ENCODE data around the gene RBL1.
"Not testable (repeated sequence)": the region's sequence is repeated elsewhere in the genome, so short reads cannot be mapped to it uniquely, and the experiment has no call there.

Gene RBL1

GRCh38 chr20:37069563-37069962 is 26.2 kb downstream of the RBL1 start:
- H3K9me3 Mint-ChIP-seq; DNase-seq (ENCODE audit: low spot score in 2 of 2); H3K27ac Mint-ChIP-seq (ENCODE audit: low read depth); H3K27me3 Mint-ChIP-seq; H3K4me3 Mint-ChIP-seq; ATAC-seq (replicated peaks; ENCODE audit: extremely low read depth, poor library complexity, severe bottlenecking): not testable (repeated sequence)
- peaks cover 15% of the 10 kb centered on the region for H3K4me1 Mint-ChIP-seq
- peaks cover 24% of the 10 kb centered on the region for H3K36me3 Mint-ChIP-seq (ENCODE audit: insufficient read depth)

DNA sequence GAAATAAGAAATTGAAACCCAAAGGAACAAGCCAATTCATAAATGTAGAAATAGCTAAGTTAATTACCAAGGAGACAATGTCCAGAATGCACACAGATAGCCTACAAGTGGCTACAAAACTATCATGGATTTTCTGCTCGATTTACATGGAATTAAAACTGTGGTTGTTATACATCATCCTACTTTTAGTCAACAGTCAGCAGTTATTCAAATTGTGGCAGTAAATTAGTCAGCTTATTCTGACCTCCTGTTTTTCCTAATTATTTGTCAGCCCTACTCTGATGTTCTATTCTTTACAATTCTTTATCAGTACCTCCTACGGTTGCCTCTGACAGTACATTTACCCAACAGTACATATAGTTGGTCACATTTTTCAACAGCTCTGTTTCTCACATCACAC is 29.6 kb downstream of the RBL1 start:
- H3K9me3 Mint-ChIP-seq, result no peaks in the 10 kb centered on the region
- peaks cover 4% of the 10 kb centered on the region for H3K4me1 Mint-ChIP-seq
- no peak overlapping the region for H3K4me3 Mint-ChIP-seq
- no peak for DNase-seq (ENCODE audit: low spot score in 2 of 2)
- H3K27ac Mint-ChIP-seq (ENCODE audit: low read depth), result no peak overlapping the region
- ATAC-seq (replicated peaks; ENCODE audit: extremely low read depth, poor library complexity, severe bottlenecking), result no peak
- no peaks in the 10 kb centered on the region for H3K27me3 Mint-ChIP-seq
- H3K36me3 Mint-ChIP-seq (ENCODE audit: insufficient read depth), result peaks cover 37% of the 10 kb centered on the region

GRCh38 chr20:37055276-37055675 is 40.5 kb downstream of the RBL1 start:
- H3K36me3 Mint-ChIP-seq (ENCODE audit: insufficient read depth), result peaks cover 68% of the 10 kb centered on the region

DNA sequence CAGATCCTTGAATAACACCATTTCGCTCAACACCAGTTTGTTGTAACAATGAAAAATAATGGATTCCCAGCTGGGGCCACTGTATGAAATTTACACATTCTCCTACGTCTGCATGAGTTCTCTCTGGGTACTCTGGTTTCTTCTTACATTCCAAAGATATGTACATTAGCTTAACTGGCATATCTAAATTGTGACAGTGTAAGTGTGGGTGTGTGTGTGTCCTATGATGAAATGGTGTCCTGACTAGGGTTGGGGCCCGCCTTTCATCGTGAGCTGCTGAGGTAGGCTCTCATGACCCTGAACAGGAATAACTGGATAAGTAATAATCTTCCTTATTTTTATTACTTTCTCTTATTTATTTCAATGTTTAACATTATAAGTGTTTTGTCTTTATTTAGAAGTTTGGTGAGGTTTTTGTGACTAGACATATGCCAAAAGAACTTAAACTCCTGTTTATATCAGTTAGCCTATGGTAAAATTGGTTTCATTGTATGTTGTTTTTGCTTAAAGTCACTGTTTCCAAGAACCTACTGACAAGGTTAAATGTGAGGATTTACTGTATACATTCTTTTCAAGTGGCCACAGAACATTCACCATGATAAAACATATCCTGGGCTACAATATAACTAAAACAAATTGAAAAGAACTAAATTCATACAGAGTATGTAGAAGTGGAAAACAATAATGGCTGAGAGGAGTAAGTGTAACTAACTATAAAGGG is 42.4 kb downstream of the RBL1 start:
- H3K9me3 Mint-ChIP-seq, result no peaks in the 10 kb centered on the region
- no peak overlapping the region for H3K4me3 Mint-ChIP-seq
- H3K4me1 Mint-ChIP-seq, result no peaks in the 10 kb centered on the region
- H3K27ac Mint-ChIP-seq (ENCODE audit: low read depth), result peak overlapping the region; percentile 5
- DNase-seq (ENCODE audit: low spot score in 2 of 2), result no peak
- ATAC-seq (replicated peaks; ENCODE audit: extremely low read depth, poor library complexity, severe bottlenecking), result no peak
- H3K27me3 Mint-ChIP-seq, result no peaks in the 10 kb centered on the region
- peaks cover 62% of the 10 kb centered on the region for H3K36me3 Mint-ChIP-seq (ENCODE audit: insufficient read depth)

More at GRCh38 chr20:37055276-37055675, 40.5 kb downstream of the RBL1 start:
- ATAC-seq (replicated peaks; ENCODE audit: extremely low read depth, poor library complexity, severe bottlenecking), result no peak
- no peak for DNase-seq (ENCODE audit: low spot score in 2 of 2)
- Mint-ChIP-seq H3K9me3 (no peaks in the 10 kb centered on the region), H3K27ac (ENCODE audit: low read depth) (peak overlapping the region; percentile 7), H3K4me3 (no peak overlapping the region), H3K27me3 (no peaks in the 10 kb centered on the region), H3K4me1 (no peaks in the 10 kb centered on the region)

DNA sequence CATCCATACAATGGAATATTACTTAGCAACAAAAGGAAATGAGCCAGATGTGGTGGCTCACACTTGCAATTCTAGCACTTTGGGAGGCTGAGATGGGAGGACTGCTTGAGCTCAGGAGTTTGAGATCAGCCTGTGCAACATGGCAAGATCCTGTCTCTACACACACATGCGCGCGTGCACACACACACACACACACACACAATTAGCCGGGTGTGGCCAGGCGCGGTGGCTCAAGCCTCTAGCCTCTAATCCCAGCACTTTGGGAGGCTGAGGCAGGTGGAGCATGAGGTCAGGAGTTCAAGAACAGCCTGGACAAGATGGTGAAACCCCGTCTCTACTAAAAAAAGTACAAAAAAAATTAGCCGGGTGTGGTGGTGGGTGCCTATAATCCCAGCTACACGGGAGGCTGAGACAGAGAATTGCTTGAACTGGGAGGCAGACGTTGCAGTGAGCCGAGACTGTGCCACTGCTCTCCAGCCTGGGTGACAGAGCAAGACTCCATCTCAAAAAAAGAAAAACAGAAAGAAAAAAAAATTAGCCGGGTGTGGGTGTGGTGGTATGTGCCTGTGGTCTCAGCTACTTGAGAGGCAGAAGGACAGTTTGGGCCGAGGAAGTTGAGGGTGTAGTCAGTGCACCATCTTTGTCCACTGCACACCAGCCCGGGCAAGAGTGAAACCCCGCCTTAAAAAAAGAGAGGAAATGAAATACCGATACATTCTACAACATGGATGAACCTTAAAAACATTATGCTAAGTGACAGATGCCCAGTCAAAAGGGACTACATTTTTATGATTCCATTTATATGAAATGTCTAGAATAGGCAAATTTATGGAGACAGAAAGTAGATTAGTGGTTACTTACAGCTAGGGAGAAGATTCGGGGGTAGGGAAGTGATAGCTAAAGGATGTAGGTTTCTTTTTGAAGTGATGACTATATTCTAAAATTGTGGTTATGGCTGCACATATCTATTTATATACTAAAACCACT is 52.5 kb downstream of the RBL1 start:
- Mint-ChIP-seq H3K4me1 (peaks cover 23% of the 10 kb centered on the region), H3K27ac (ENCODE audit: low read depth) (peak overlapping the region; percentile 95), H3K27me3 (no peaks in the 10 kb centered on the region), H3K4me3 (peak overlapping the region; percentile 76), H3K36me3 (ENCODE audit: insufficient read depth) (peaks cover 40% of the 10 kb centered on the region), H3K9me3 (no peaks in the 10 kb centered on the region)
- ATAC-seq (replicated peaks; ENCODE audit: extremely low read depth, poor library complexity, severe bottlenecking), result peak; percentile 75
- peak; percentile 14 to 24 for DNase-seq (ENCODE audit: low spot score in 2 of 2)

GRCh38 chr20:37039366-37039765 is 56.4 kb downstream of the RBL1 start:
- not testable (repeated sequence) for H3K27ac Mint-ChIP-seq (ENCODE audit: low read depth); DNase-seq (ENCODE audit: low spot score in 2 of 2); ATAC-seq (replicated peaks; ENCODE audit: extremely low read depth, poor library complexity, severe bottlenecking); H3K9me3 Mint-ChIP-seq; H3K4me3 Mint-ChIP-seq; H3K27me3 Mint-ChIP-seq
- H3K36me3 Mint-ChIP-seq (ENCODE audit: insufficient read depth), result peaks cover 29% of the 10 kb centered on the region
- H3K4me1 Mint-ChIP-seq, result peaks cover 22% of the 10 kb centered on the region

- peaks cover 29% of the 10 kb centered on the region for H3K36me3 Mint-ChIP-seq (ENCODE audit: insufficient read depth)
These were observed 63.7 kb downstream of the RBL1 start for GRCh38 chr20:37032077-37032476.

GRCh38 chr20:37020636-37021035 is 75.2 kb downstream of the RBL1 start:
- H3K27me3 Mint-ChIP-seq, result no peaks in the 10 kb centered on the region
- no peak overlapping the region for H3K4me3 Mint-ChIP-seq
- H3K27ac Mint-ChIP-seq (ENCODE audit: low read depth), result no peak overlapping the region
- DNase-seq (ENCODE audit: low spot score in 2 of 2) (no peak), ATAC-seq (replicated peaks; ENCODE audit: extremely low read depth, poor library complexity, severe bottlenecking) (no peak)
- H3K4me1 Mint-ChIP-seq, result no peaks in the 10 kb centered on the region
- no peaks in the 10 kb centered on the region for H3K9me3 Mint-ChIP-seq
- peaks cover 34% of the 10 kb centered on the region for H3K36me3 Mint-ChIP-seq (ENCODE audit: insufficient read depth)

More at GRCh38 chr20:37032077-37032476, 63.7 kb downstream of the RBL1 start:
- DNase-seq (ENCODE audit: low spot score in 2 of 2) (no peak), ATAC-seq (replicated peaks; ENCODE audit: extremely low read depth, poor library complexity, severe bottlenecking) (no peak)
- Mint-ChIP-seq H3K4me1 (no peaks in the 10 kb centered on the region), H3K9me3 (no peaks in the 10 kb centered on the region), H3K27me3 (no peaks in the 10 kb centered on the region), H3K27ac (ENCODE audit: low read depth) (no peak overlapping the region), H3K4me3 (no peak overlapping the region)

DNA sequence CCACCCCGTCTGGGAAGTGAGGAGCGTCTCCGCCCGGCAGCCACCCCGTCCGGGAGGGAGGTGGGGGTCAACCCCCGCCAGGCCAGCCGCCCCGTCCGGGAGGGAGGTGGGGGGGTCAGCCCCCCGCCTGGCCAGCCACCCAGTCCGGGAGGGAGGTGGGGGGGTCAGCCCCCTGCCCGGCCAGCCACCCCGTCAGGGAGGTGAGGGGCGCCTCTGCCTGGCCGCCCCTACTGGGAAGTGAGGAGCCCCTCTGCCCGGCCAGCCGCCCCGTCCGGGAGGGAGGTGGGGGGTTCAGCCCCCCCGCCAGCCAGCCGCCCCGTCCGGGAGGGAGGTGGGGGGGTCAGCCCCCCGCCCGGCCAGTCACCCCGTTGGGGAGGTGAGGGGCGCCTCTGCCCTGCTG is 83.2 kb downstream of the RBL1 start:
- not testable (repeated sequence) for H3K4me3 Mint-ChIP-seq; H3K9me3 Mint-ChIP-seq; ATAC-seq (replicated peaks; ENCODE audit: extremely low read depth, poor library complexity, severe bottlenecking); H3K27me3 Mint-ChIP-seq; H3K27ac Mint-ChIP-seq (ENCODE audit: low read depth); DNase-seq (ENCODE audit: low spot score in 2 of 2)
- Mint-ChIP-seq H3K4me1 (peaks cover 11% of the 10 kb centered on the region), H3K36me3 (ENCODE audit: insufficient read depth) (peaks cover 15% of the 10 kb centered on the region)

DNA sequence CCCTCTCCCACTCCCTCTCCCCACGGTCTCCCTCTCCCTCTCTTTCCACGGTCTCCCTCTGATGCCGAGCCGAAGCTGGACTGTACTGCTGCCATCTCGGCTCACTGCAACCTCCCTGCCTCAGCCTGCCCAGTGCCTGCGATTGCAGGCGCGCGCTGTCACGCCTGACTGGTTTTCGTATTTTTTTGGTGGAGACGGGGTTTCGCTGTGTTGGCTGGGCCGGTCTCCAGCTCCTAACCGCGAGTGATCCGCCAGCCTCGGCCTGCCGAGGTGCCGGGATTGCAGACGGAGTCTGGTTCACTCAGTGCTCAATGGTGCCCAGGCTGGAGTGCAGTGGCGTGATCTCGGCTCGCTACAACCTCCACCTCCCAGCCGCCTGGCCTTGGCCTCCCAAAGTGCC is 83.9 kb downstream of the RBL1 start:
- H3K4me3 Mint-ChIP-seq; H3K27ac Mint-ChIP-seq (ENCODE audit: low read depth); H3K27me3 Mint-ChIP-seq; ATAC-seq (replicated peaks; ENCODE audit: extremely low read depth, poor library complexity, severe bottlenecking); DNase-seq (ENCODE audit: low spot score in 2 of 2); H3K9me3 Mint-ChIP-seq: not testable (repeated sequence)
- Mint-ChIP-seq H3K4me1 (peaks cover 11% of the 10 kb centered on the region), H3K36me3 (ENCODE audit: insufficient read depth) (peaks cover 15% of the 10 kb centered on the region)

DNA sequence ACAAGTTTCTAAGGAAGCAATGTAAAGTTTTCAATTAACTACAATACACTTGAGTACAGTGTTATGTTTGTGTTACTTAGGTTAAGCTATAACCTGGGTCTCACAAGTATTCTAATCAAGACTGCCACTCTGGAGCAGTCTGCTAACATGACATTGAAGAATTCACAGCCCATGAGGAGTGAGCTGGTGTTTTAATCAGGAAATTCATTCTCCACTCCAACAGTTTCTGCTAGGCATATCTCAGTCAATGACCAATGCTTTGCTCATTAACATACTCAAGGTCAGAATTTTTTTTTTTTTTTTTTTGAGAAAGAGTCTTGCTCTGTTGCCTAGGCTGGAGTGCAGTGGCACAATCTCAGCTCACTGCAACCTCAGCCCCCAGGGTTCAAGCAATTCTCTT is 84.7 kb downstream of the RBL1 start:
- DNase-seq (ENCODE audit: low spot score in 2 of 2), result no peak
- H3K9me3 Mint-ChIP-seq, result no peaks in the 10 kb centered on the region

DNA sequence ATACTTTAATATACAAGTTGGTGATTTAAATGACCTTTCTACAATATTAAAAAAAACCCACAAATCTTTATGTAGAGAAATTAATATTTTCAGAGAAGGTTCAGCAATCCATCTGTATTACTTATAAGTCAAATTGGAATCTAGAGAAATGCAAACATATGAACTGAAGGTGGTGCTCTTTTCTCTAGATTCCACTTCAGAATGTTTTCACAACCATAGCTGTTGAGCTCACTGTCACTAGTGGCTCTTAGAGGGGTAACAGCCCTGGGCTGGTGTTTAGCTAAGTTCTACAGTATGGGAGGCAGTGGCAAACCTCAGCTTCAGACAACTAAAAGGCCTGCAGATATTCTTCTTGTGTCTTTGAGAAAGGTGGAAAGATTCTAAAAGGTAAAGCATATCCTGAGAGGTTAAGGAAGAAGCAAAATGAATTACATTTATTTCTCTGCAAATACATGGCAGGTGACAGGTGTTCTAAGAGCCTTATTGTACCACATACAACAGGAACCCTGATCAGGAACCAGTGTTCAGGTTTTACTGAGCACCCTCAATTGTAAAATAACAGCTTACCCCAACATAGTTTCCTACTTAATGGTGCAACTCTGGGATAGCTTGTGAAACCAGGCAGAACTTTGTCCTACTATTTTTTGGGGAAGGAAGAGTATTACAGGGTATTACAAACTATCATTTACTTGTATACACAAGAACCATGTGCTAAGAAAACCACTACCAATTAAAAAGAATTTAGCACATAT is 87.7 kb downstream of the RBL1 start:
- Mint-ChIP-seq H3K9me3 (no peaks in the 10 kb centered on the region), H3K4me3 (no peak overlapping the region), H3K36me3 (ENCODE audit: insufficient read depth) (peaks cover 12% of the 10 kb centered on the region), H3K27me3 (no peaks in the 10 kb centered on the region), H3K4me1 (peaks cover 15% of the 10 kb centered on the region), H3K27ac (ENCODE audit: low read depth) (no peak overlapping the region)
- peak in 1 of 2 donors; percentile 20 for DNase-seq (ENCODE audit: low spot score in 2 of 2)
- peak; percentile 99 for ATAC-seq (replicated peaks; ENCODE audit: extremely low read depth, poor library complexity, severe bottlenecking)

More for the DNA sequence above, 84.7 kb downstream of the RBL1 start:
- no peak for ATAC-seq (replicated peaks; ENCODE audit: extremely low read depth, poor library complexity, severe bottlenecking)
- Mint-ChIP-seq H3K4me3 (no peak overlapping the region), H3K4me1 (peaks cover 11% of the 10 kb centered on the region), H3K36me3 (ENCODE audit: insufficient read depth) (peaks cover 11% of the 10 kb centered on the region), H3K27ac (ENCODE audit: low read depth) (no peak overlapping the region), H3K27me3 (no peaks in the 10 kb centered on the region)

Measured in central memory CD8-positive, alpha-beta T cell (primary cell).